Epithelial cell of proximal tubule (primary cell): Measurements from ENCODE around the gene CELSR1. TPM values are rescaled to one million over a fixed set of nuclear protein-coding genes. Genes with fewer than 3 reads are reported as not detected.

Experiments used
- DNase-seq: peaks from one replicate; pipeline ENCODE4 v3.0.0-alpha.2; 2011; ENCODE audit warnings: low read depth
- H3K4me3 ChIP-seq: 2 replicates; pipeline ENCODE4 v1.5.1; 2011; ENCODE audit warnings: low read depth, mild to moderate bottlenecking, low read length
- total RNA-seq: library from RNA; depleted of rRNA; stranded (reverse); fragments of >200 nt; gene quantifications from 2 replicates; pipeline ENCODE4 v1.2.3, GENCODE V29; 2015
- TF ChIP-seq, protein P1 (sequence below): conservative IDR thresholded peaks from 2 replicates; pipeline ENCODE4 v1.5.1; 2012; ENCODE audit warnings: low read depth, mild to moderate bottlenecking, low read length

The CELSR1 gene
- total RNA-seq, 1 donor from 2014 or later: 85.0 TPM

GRCh38 chr22:46360097-46360496 lies 177.3 kb downstream of the CELSR1 start:
- TF ChIP-seq, protein P1, sequence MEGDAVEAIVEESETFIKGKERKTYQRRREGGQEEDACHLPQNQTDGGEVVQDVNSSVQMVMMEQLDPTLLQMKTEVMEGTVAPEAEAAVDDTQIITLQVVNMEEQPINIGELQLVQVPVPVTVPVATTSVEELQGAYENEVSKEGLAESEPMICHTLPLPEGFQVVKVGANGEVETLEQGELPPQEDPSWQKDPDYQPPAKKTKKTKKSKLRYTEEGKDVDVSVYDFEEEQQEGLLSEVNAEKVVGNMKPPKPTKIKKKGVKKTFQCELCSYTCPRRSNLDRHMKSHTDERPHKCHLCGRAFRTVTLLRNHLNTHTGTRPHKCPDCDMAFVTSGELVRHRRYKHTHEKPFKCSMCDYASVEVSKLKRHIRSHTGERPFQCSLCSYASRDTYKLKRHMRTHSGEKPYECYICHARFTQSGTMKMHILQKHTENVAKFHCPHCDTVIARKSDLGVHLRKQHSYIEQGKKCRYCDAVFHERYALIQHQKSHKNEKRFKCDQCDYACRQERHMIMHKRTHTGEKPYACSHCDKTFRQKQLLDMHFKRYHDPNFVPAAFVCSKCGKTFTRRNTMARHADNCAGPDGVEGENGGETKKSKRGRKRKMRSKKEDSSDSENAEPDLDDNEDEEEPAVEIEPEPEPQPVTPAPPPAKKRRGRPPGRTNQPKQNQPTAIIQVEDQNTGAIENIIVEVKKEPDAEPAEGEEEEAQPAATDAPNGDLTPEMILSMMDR: no peak
- DNase-seq: no peak
- no peak overlapping the region for H3K4me3 ChIP-seq

GRCh38 chr22:46359362-46359761 lies 178.1 kb downstream of the CELSR1 start:
- DNase-seq: no peak
- TF ChIP-seq, protein P1: no peak
- H3K4me3 ChIP-seq: no peak overlapping the region

DNA sequence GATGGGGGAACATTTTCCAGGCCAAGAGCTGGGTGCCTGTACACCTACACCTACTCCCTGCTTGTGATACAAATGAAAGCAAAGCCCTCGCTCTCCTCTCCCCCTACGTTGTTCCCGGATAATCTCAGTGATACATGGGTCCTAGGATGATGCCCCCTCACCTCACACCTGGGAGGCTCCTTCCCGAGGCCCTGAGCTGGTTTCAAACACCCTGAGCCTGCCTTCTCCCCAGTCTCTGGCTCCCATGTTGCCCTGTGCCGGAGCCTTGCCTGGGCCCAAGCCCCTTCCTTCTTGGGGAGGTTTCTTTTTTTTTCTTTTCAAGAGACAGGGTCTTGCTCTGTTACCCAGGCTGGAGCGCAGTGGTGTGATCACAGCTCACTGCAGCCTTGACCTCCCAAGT lies 178.7 kb downstream of the CELSR1 start:
- no peak overlapping the region for H3K4me3 ChIP-seq
- DNase-seq: no peak
- TF ChIP-seq, protein P1: no peak

DNA sequence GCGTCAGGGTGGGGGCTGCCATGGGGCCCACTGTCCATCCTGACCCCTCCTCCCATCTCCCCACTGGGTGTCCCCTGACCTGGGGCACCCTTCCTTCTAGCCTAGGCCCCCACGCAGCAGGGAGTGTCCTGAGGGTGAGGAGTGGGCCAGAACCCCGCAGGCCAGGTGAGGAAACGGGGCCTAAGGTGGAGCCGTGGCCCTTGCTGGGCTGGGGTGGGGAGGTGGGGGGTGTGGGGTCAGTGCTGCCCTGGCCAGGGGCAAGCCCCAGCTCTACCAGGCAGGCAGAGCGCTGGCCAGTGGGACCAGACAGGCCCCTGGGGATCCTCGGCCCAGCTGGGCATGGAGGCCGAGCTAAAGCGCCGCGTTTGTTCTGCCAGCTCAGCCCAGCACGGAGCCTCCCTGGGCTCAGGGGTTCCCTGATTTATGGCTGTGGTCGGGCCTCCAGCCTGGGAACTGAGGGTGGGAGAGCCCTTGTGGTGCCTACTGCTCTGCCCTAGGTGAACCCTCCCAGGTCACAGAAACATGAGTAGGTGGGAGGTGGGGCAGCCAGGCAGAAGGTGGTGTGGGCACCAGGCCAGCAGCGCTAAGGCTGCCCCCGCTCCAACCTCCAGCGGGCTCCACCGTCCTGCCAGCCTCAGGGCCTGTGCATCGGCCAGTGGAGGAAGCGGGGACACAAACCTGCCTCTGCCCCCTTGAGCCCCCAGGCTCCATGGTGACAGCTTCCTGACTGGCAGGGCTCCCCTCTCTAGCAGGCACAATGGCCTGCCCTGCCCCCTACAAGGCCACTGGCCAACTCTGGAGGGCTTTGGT lies 179.5 kb downstream of the CELSR1 start:
- DNase-seq: no peak
- H3K4me3 ChIP-seq: no peak overlapping the region
- TF ChIP-seq, protein P1: no peak

DNA sequence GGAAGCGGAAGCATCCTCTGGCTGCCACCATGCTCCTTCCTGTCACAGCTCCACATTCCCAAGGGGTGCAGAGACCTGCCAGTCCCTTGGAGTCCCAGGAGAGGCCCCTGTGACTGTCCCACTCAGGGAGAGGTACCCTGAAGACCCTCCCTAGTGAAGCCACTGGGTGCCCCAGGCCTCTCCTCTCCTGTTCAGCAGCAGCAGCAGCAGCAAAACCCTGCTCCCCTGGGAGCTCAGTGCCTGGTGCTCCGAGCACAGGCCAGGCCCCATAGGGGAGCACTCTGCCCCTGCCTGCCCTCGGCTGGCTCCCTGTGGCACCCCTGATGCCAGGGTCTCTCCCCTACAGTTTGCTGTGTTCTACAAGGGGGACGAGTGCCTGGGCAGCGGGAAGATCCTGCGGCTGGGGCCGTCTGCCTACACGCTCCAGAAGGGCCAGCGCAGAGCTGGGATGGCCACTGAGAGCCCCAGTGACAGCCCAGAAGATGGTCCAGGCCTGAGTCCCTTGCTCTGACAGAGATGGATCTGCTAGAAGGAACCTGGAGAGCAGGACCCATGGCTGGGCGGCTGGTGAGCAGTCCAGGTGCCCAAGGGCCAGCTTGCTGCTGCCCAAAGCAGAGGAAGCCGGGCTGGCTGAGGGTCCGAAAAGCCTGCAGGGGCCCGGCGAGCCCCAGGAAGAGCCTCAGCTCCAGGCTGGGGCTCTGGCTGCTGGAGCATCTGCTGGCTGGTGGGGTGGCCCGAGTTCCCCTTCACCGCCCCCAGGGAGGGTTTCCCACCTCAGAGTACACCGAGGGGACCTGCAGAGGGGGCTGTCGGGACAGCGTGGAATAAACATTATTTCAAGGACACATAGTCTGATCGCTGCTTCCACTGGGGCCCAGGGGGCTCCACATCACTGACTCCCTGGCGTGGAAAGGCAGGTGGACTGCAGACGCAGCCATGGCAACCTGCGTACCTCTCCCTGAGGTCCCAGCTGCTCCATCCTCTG lies 180.6 kb downstream of the CELSR1 start:
- H3K4me3 ChIP-seq: no peak overlapping the region
- no peak for DNase-seq
- TF ChIP-seq, protein P1: no peak

DNA sequence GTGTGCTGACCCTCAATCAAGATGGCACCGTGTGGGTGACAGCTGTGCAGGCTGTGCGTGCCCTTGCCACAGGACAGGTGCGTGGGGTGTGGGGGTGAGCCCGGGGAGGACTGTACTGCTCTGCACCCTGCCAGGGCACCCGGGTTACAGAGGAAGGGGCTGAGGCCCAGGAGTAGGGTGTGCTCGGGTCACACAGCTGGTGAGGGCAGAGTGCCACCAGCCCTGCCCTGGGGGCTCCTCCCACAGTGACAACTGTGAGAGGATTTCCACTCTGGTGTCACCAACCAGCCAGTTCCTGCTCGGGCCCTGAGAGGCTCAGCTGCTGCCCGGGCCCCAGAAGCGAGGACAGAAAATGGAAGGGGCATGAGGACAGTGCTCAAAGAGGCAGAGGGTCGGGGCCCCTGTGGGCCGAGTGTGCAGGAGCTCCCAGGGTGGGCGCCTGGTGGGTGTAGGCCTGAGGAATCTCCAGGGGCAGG lies 181.4 kb downstream of the CELSR1 start:
- no peak for DNase-seq
- no peak overlapping the region for H3K4me3 ChIP-seq
- TF ChIP-seq, protein P1: no peak
